K562 (cell line): Measurements from ENCODE around the gene PCMTD2. TPM values are rescaled to one million over a fixed set of nuclear protein-coding genes. Genes with fewer than 3 reads are reported as not detected.

Source experiments
- ATAC-seq: fragments of 200-7000 bp; cut with Tn5 transposase; 3 replicates; pipeline ENCODE4 v1.9.1; 2020; ENCODE audit warnings: moderate library complexity
- BruUV-seq: library from RNA; stranded (reverse); fragments of 400-500 nt; replicated peaks from 2 replicates; lab custom pipeline; 2021; lab: Mats Ljungman, UMichigan
- CTCF ChIA-PET: fragments of 300-600 bp; formaldehyde crosslinking; extraction: SDS; loops from one replicate; lab custom pipeline; 2021; ENCODE audit warnings: low intra/inter-chr PET ratio; lab: Yijun Ruan, JAX
- POLR2A ChIA-PET: fragments of 300-600, 350-650 bp; sonication (Branson Sonifier 250); formaldehyde crosslinking; extraction: SDS; loops from one replicate; lab custom pipeline; 2021; ENCODE audit warnings: antibody characterized with exemption, inconsistent platforms; lab: Yijun Ruan, JAX
- DNase-seq, 4 experiments: peaks; one replicate each; pipeline versions ENCODE4 v3.0.0 to v3.0.0-alpha.2; 2011 to 2018; ENCODE audit warnings: low spot score in 3 of 4, mixed read lengths in 3 of 4; ENCODE audit errors: extremely low read depth in 1 of 4
- FAIRE-seq: peaks from 2 replicates; lab custom pipeline; 2011; peaks lifted over from hg19 to GRCh38; lab: Jason Lieb, UNC
- H2AFZ ChIP-seq: 2 replicates; pipeline ENCODE4 v1.6.0; 2011; ENCODE audit warnings: low read depth, low read length, control low read depth, inconsistent platforms
- H3K27ac ChIP-seq: fragments of 200-600 bp; 3 replicates; pipeline ENCODE4 v1.8.0; 2011; ENCODE audit warnings: low read depth, mild to moderate bottlenecking, control low read depth, inconsistent platforms, low read length, moderate library complexity, mixed read lengths; ENCODE audit errors: extremely low read depth
- H3K27me3 ChIP-seq, 2 experiments: fragments of 300-600 bp in 1 of 2; 2 replicates in 1 of 2; 3 replicates in 1 of 2; pipeline versions ENCODE4 v1.6.0 to v1.8.0; 2011; ENCODE audit warnings: inconsistent platforms in 2 of 2, low read length in 2 of 2, mild to moderate bottlenecking in 1 of 2, mixed read lengths in 1 of 2, moderate library complexity in 1 of 2; ENCODE audit not compliant: control insufficient read depth in 2 of 2, insufficient read depth in 2 of 2
- H3K36me3 ChIP-seq: fragments of 300-600 bp; 3 replicates; pipeline ENCODE4 v1.8.0; 2011; ENCODE audit warnings: mild to moderate bottlenecking, low read length, inconsistent platforms; ENCODE audit not compliant: control insufficient read depth, insufficient read depth
- H3K4me1 ChIP-seq, 2 experiments: fragments of 200-600 bp in 1 of 2; replicated peaks in 1 of 2; 2 replicates in 1 of 2; 3 replicates in 1 of 2; pipeline versions ENCODE4 v1.5.1 to v1.8.0; 2011; ENCODE audit warnings: inconsistent platforms in 2 of 2, low read length in 2 of 2, mild to moderate bottlenecking in 1 of 2, mixed read lengths in 1 of 2, moderate library complexity in 1 of 2; ENCODE audit not compliant: control insufficient read depth in 2 of 2, insufficient read depth in 2 of 2
- H3K4me2 ChIP-seq: 2 replicates; pipeline ENCODE4 v1.6.1; 2011; ENCODE audit warnings: low read length, control low read depth, inconsistent platforms, mixed read lengths; ENCODE audit not compliant: insufficient read depth
- H3K4me3 ChIP-seq: fragments of 200-600 bp; sonication (generic), shearing (Covaris generic); 2 replicates; pipeline ENCODE4 v1.5.1; 2016; ENCODE audit warnings: control low read depth, inconsistent platforms
- H3K79me2 ChIP-seq: fragments of 200-600 bp; 3 replicates; pipeline ENCODE4 v1.8.0; 2011; ENCODE audit warnings: low read length, inconsistent platforms; ENCODE audit not compliant: control insufficient read depth, insufficient read depth
- H3K9ac ChIP-seq, 2 experiments: 2 replicates each; pipeline versions ENCODE4 v1.6.0 to v1.6.1; 2011; ENCODE audit warnings: low read depth in 2 of 2, low read length in 2 of 2, control low read depth in 1 of 2, inconsistent platforms in 1 of 2, mild to moderate bottlenecking in 1 of 2, mixed read lengths in 1 of 2; ENCODE audit not compliant: insufficient read depth in 1 of 2
- H3K9me1 ChIP-seq: one replicate; pipeline ENCODE4 v1.6.0; 2011; ENCODE audit warnings: inconsistent platforms, mild to moderate bottlenecking, low read length, moderate library complexity; ENCODE audit not compliant: control insufficient read depth, insufficient read depth
- H3K9me3 ChIP-seq: replicated peaks from 2 replicates; pipeline ENCODE4 v1.5.1; 2011; ENCODE audit warnings: low read depth, low read length, inconsistent platforms; ENCODE audit not compliant: control insufficient read depth, insufficient read depth
- H4K20me1 ChIP-seq: replicated peaks from 2 replicates; pipeline ENCODE4 v1.6.1; 2011; ENCODE audit warnings: low read length, inconsistent platforms, mixed read lengths; ENCODE audit not compliant: control insufficient read depth, insufficient read depth
- CXXC5 ChIP-seq: fragments of 250-450 bp; sonication (Bioruptor Pico); IDR thresholded peaks from 2 replicates; pipeline ENCODE4 v1.8.0; 2022; ENCODE audit warnings: inconsistent platforms, mild to moderate bottlenecking, moderate library complexity
- ETV6 ChIP-seq, 3 experiments: fragments of 150-350 bp in 1 of 3; sonication (generic) in 1 of 3; formaldehyde crosslinking in 1 of 3; IDR thresholded peaks; 2 replicates each; pipeline versions ENCODE4 v1.6.1 to v1.8.0; 2014 to 2022; ENCODE audit warnings: borderline replicate concordance in 2 of 3, low read depth in 2 of 3, antibody characterized with exemption in 1 of 3, low read length in 1 of 3, mild to moderate bottlenecking in 1 of 3, missing genetic modification reagents in 1 of 3
- JUND ChIP-seq, 2 experiments: IDR thresholded peaks; 2 replicates in 1 of 2; 3 replicates in 1 of 2; pipeline ENCODE4 v1.6.1; 2011; ENCODE audit warnings: borderline replicate concordance in 2 of 2, low read depth in 2 of 2, low read length in 2 of 2, improper control_type of control experiment in 1 of 2, missing biosample characterization in 1 of 2, missing genetic modification characterization in 1 of 2, missing genetic modification reagents in 1 of 2
- MEIS2 ChIP-seq: fragments of 450-650 bp; IDR thresholded peaks from 2 replicates; pipeline ENCODE4 v1.6.1; 2014; ENCODE audit warnings: mild to moderate bottlenecking; ENCODE audit not compliant: partially characterized antibody
- NFIC ChIP-seq: fragments of 450-650 bp; IDR thresholded peaks from 2 replicates; pipeline ENCODE4 v1.6.1; 2017; ENCODE audit warnings: mild to moderate bottlenecking, inconsistent platforms
- SRSF7 ChIP-seq: fragments of 200-400 bp; formaldehyde crosslinking; optimal IDR thresholded peaks from 2 replicates; pipeline ENCODE3; 2017; ENCODE audit warnings: mild to moderate bottlenecking, low read depth, low read length
- YY1 ChIP-seq, 3 experiments: IDR thresholded peaks; 2 replicates each; pipeline ENCODE4 v1.6.1; 2011; ENCODE audit warnings: low read length in 2 of 3, mild to moderate bottlenecking in 2 of 3, moderate library complexity in 2 of 3, borderline replicate concordance in 1 of 3, control low read depth in 1 of 3, low read depth in 1 of 3; ENCODE audit not compliant: insufficient read depth in 3 of 3, insufficient replicate concordance in 2 of 3, control insufficient read depth in 1 of 3, insufficient read length in 1 of 3; ENCODE audit errors: extremely low read depth in 1 of 3
- WGBS: fragments of 100-300 bp; shearing (Covaris generic); methylation state at CpG from one replicate; pipeline ENCODE4 v1.1.6; 2016; ENCODE audit warnings: low coverage, mixed read lengths; ENCODE audit not compliant: insufficient coverage; ENCODE audit errors: missing lambda C conversion rate; 5-methylcytosine and 5-hydroxymethylcytosine counted together
- in situ Hi-C: fragments of 300-500 bp; cut with MboI; formaldehyde crosslinking; loops from 4 replicates; pipeline ENCODE4 v1.15.0; 2018; ENCODE audit warnings: inconsistent platforms, mixed read lengths
- intact Hi-C: fragments of 100-400 bp; cut with micrococcal nuclease; formaldehyde crosslinking; loops from 2 replicates; pipeline ENCODE4 v1.14.2; 2022
- polyA plus RNA-seq, 8 experiments: library from polyadenylated mRNA; depleted of rRNA in 4 of 8; stranded (reverse) in 5 of 8; unstranded in 3 of 8; fragments of >200 nt; fragmentation: Nextera tagmentation in 2 of 8; fragmentation: Illumina TruSeq in 1 of 8; extraction: Ambion mirVana in 2 of 8; extraction: Trizol in 1 of 8; gene quantifications; 2 replicates each; pipeline versions ENCODE4 v1.2.1 to v1.2.3, GENCODE V29; 2011 to 2014; ENCODE audit warnings: inconsistent platforms in 1 of 8, missing spikeins in 1 of 8
- total RNA-seq, 7 experiments: library from RNA; depleted of rRNA in 6 of 7; stranded (reverse); fragments of >200 nt in 6 of 7; fragmentation: Illumina TruSeq in 2 of 7; extraction: Trizol in 2 of 7; gene quantifications; 2 replicates each; pipeline versions ENCODE4 v1.2.1 to v1.2.3, GENCODE V29; 2011 to 2021; ENCODE audit warnings: low replicate concordance in 1 of 7
- TF ChIP-seq, protein P1 (sequence below), 2 experiments: IDR thresholded peaks in 1 of 2; conservative IDR thresholded peaks in 1 of 2; 2 replicates each; pipeline ENCODE4 v1.6.1; 2016; ENCODE audit warnings: low read depth in 2 of 2, mild to moderate bottlenecking in 1 of 2, missing compliant biosample characterization in 1 of 2, missing genetic modification characterization in 1 of 2, moderate library complexity in 1 of 2

PCMTD2 gene
- total and polyA plus RNA-seq, 9 of the 15 experiments (the other 6 are each of a cell fraction or from before 2014, with no cell fraction given), result 11.3 to 49.3 (median 28.4) TPM

DNA sequence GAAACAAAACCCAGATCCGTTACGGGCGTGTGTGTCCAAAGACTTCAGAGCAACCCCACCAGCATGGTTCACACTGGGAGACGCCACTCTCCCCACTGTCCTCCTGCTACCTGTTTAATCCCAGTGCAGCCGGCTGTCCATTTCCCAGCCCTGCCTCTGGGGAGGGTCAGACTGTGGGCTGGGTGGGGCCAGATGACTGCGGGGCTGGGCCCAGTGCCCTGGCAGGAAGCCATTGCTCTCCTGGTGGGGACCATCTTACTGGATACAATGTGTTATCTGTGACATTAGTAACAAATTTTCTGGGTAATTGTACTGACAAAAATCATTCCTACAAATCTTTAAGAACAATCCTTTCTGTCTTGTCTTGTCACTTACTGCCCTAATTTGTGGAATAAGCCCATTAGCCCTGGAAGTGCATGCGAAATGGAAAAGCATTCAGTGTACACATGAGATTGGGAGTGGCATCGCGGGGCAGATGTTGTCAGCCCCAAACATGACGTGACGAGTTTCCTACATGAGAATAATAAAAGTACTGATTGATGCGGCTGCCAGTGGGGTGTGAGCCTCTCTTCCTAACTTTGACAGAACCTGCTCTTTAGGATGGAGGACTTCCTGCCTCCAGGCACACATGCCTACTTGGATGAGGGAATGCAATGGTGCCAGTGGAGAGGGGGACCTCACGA is 37.9 kb upstream of the PCMTD2 start:
- DNase-seq, result peak; percentile 56 to 65 (median 62)
- peak; percentile 58 for ATAC-seq
- intact Hi-C loops, result no loop called here
- Histone ChIP-seq H3K9ac (no peak overlapping the region), H3K4me1 (peaks cover 46 to 54% of the 10 kb centered on the region in 2 experiments; a peak in 4 of 5 replicates), H3K79me2 (no peaks in the 10 kb centered on the region), H3K4me2 (no peak overlapping the region), H4K20me1 (peaks cover 5% of the 10 kb centered on the region; the same call in 1 of the 2 replicates), H3K4me3 (no peak overlapping the region), H3K27ac (no peak overlapping the region), H3K9me1 (no peaks in the 10 kb centered on the region), H3K36me3 (no peaks in the 10 kb centered on the region), H3K9me3 (no peaks in the 10 kb centered on the region), H3K27me3 (peaks cover 20 to 48% of the 10 kb centered on the region in 2 experiments), H2AFZ (no peak overlapping the region)
- no peak for FAIRE-seq
- TF ChIP-seq NFIC, result peak; percentile 62
- peak; percentile 24 for TF ChIP-seq MEIS2
- peak in 1 of 3 experiments; percentile 39 for TF ChIP-seq YY1 (IDR thresholded peaks at IDR 0.05; ENCODE audit: borderline replicate concordance in 1 of 3, control insufficient read depth in 1 of 3, extremely low read depth in 1 of 3, insufficient read depth in 3 of 3, insufficient read length in 1 of 3, insufficient replicate concordance in 2 of 3, low read depth in 1 of 3, low read length in 2 of 3)
- TF ChIP-seq, protein P1, sequence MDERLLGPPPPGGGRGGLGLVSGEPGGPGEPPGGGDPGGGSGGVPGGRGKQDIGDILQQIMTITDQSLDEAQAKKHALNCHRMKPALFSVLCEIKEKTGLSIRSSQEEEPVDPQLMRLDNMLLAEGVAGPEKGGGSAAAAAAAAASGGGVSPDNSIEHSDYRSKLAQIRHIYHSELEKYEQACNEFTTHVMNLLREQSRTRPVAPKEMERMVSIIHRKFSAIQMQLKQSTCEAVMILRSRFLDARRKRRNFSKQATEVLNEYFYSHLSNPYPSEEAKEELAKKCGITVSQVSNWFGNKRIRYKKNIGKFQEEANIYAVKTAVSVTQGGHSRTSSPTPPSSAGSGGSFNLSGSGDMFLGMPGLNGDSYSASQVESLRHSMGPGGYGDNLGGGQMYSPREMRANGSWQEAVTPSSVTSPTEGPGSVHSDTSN (CRISPR knock-in tag; IDR thresholded peaks at IDR 0.05; ENCODE audit: low read depth), result no peak
- TF ChIP-seq, protein P1 (tag; conservative IDR thresholded peaks at IDR 0.05; ENCODE audit: low read depth), result peak; percentile 23; the same call in 1 of the 2 replicates
- 0 out of 2 replicates have a peak, but pooled peaks have one; percentile 25 for TF ChIP-seq CXXC5 (CRISPR knock-in tag)
- TF ChIP-seq SRSF7, result no peak
- TF ChIP-seq ETV6 (IDR thresholded peaks at IDR 0.05; ENCODE audit: borderline replicate concordance in 1 of 2, low read depth in 2 of 2, low read length in 1 of 2), result no peak
- no peak for TF ChIP-seq ETV6 (CRISPR knock-in tag; IDR thresholded peaks at IDR 0.05; ENCODE audit: borderline replicate concordance)
- TF ChIP-seq JUND (IDR thresholded peaks at IDR 0.05; ENCODE audit: borderline replicate concordance, low read depth, low read length), result no peak
- no peak for TF ChIP-seq JUND (tag; IDR thresholded peaks at IDR 0.05; ENCODE audit: borderline replicate concordance, low read depth, low read length)
- 18% methylated on average over 13 of the region's 13 CpGs for WGBS
- ChIA-PET CTCF (interaction anchor here (0.6 kb wide), 1 partner anchor 1026 kb away, joined by 3 read pairs; no protein-coding TSS in a partner anchor), POLR2A (interaction anchor here (0.5 to 1.3 kb wide), 5 partner anchors 20 to 152 kb away, joined by 3 read pairs; no protein-coding TSS in a partner anchor)
- BruUV-seq, result no TSS peak
- in situ Hi-C loops, result no loop called here
